Lower lobe of right lung (tissue), 2 donors: ENCODE measurements around the gene PSG4. TPM values are rescaled to one million over a fixed set of nuclear protein-coding genes. Genes with fewer than 3 reads are reported as not detected.
"Not testable (repeated sequence)": the region's sequence is repeated elsewhere in the genome, so short reads cannot be mapped to it uniquely, and the experiment has no call there.

Experiments used
- ATAC-seq, 2 donors: fragments of 200-7000 bp; cut with Tn5 transposase; one replicate each; pipeline ENCODE4 v1.9.1; 2020 to 2022; ENCODE audit warnings: mild to moderate bottlenecking in 2 of 2, moderate library complexity in 2 of 2
- DNase-seq: peaks from one replicate; pipeline ENCODE4 v3.0.0-alpha.2; 2020
- H3K27ac ChIP-seq: fragments of 200-600 bp; one replicate; pipeline ENCODE4 v1.8.0; 2022
- H3K27me3 ChIP-seq: fragments of 200-600 bp; one replicate; pipeline ENCODE4 v1.8.0; 2022; ENCODE audit warnings: low read depth
- H3K36me3 ChIP-seq: fragments of 200-600 bp; one replicate; pipeline ENCODE4 v1.8.0; 2022; ENCODE audit warnings: mild to moderate bottlenecking
- H3K4me1 ChIP-seq: fragments of 200-600 bp; one replicate; pipeline ENCODE4 v1.8.0; 2022
- H3K4me3 ChIP-seq: fragments of 200-600 bp; one replicate; pipeline ENCODE4 v1.8.0; 2022; ENCODE audit warnings: mild to moderate bottlenecking
- H3K9me3 ChIP-seq: fragments of 200-600 bp; one replicate; pipeline ENCODE4 v1.8.0; 2022
- intact Hi-C: fragments of 100-400 bp; cut with DNase I; formaldehyde crosslinking; loops from one replicate; pipeline ENCODE4 v1.11.0; 2022
- total RNA-seq: library from RNA; stranded (reverse); fragmentation: NEBNext Ultra II Directional; extraction: Animal tissue kit (Norgen Biotek cat#: 25700); gene quantifications from one replicate; pipeline ENCODE4 v1.2.1, GENCODE V29; 2021
- TF ChIP-seq, protein P1 (sequence below): fragments of 200-600 bp; IDR thresholded peaks from one replicate; pipeline ENCODE4 v1.8.0; 2022; ENCODE audit warnings: antibody characterized with exemption, mild to moderate bottlenecking
- donor health status: DM: no; HTN: yes; CAD: no; lungs with severe emphysema.

Gene PSG4
- total RNA-seq, 1 donor from 2014 or later, result not detected

DNA sequence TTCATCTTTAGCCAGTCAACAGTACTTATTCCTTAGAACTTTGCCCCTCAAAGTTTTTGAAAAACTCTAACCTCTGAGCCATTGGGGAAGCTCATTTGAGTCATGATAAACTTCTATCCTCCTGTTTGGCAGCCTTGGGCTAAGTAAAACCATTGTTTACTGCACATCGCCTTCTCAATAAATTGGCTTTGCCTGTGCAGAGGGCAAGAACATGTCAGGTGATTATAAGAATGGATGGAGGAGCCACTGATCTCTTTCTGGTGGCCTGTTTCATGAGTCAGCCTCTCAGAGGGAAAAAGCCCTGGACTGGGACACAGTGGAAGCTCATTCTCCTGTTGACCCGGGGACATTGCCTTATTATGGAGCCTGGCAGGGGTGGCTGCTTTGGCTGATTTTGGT lies 19.4 kb upstream of the PSG4 start:
- DNase-seq (no peak), ATAC-seq (no peak)
- intact Hi-C loops, result no loop called here
- Histone ChIP-seq H3K36me3 (no peaks in the 10 kb centered on the region), H3K4me1 (no peaks in the 10 kb centered on the region), H3K27me3 (no peaks in the 10 kb centered on the region), H3K4me3 (no peak overlapping the region), H3K27ac (no peak overlapping the region), H3K9me3 (peaks cover 23% of the 10 kb centered on the region)
- TF ChIP-seq, protein P1, sequence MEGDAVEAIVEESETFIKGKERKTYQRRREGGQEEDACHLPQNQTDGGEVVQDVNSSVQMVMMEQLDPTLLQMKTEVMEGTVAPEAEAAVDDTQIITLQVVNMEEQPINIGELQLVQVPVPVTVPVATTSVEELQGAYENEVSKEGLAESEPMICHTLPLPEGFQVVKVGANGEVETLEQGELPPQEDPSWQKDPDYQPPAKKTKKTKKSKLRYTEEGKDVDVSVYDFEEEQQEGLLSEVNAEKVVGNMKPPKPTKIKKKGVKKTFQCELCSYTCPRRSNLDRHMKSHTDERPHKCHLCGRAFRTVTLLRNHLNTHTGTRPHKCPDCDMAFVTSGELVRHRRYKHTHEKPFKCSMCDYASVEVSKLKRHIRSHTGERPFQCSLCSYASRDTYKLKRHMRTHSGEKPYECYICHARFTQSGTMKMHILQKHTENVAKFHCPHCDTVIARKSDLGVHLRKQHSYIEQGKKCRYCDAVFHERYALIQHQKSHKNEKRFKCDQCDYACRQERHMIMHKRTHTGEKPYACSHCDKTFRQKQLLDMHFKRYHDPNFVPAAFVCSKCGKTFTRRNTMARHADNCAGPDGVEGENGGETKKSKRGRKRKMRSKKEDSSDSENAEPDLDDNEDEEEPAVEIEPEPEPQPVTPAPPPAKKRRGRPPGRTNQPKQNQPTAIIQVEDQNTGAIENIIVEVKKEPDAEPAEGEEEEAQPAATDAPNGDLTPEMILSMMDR, result no peak

DNA sequence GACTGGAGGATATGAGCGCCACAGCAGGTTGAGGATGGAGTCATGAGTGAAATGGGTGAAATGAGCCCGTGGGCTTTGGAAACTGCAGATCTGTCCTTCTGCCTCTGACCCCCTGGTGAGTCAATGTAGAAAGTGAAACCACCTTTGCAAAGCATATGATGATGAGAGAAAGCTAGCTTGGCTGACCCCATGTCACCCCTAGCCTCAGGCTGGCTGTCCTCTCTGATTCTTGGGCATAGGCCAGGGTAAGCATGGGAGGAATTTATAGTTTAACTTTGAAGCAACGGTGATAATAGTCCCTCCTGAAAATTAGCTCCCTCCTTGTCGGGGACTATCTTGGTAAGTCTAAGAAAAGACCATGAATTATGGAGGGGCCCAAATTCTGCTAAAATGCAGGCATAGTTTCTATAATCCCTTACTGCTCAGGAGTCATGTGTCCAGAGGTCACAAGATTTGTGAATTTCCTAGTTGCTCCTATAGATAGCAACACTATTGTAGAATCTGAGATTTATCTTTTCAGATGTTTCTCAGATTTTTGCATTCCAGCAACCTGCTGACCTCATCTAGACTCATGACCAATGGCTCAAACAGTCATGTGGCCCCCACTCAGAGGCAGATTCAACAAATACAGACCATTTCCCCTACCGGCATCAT lies 18.9 kb upstream of the PSG4 start:
- H3K4me3 ChIP-seq, H3K27ac ChIP-seq, H3K4me1 ChIP-seq, intact Hi-C loops, ATAC-seq, DNase-seq, H3K36me3 ChIP-seq, H3K27me3 ChIP-seq: not testable (repeated sequence)
- peaks cover 20% of the 10 kb centered on the region for H3K9me3 ChIP-seq

DNA sequence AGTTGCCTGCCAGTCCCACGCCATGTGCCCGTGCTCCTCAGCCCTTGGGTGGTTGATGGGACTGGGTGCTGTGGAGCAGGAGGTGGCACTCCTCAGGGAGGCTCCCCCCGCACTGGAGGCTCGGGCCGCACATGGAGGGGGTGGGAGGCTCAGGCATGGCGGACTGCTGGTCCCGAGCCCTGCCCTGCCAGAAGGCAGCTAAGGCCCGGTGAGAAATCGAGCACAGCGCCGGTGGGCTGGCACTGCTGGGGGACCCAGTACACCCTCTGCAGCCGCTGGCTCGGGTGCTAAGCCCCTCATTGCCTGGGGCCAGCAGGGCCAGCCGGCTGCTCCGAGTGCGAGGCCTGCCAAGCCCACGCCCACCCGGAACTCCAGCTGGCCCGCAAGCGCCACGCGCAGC lies 16.5 kb upstream of the PSG4 start:
- H3K4me1 ChIP-seq, H3K27ac ChIP-seq, H3K27me3 ChIP-seq, H3K9me3 ChIP-seq, DNase-seq, H3K4me3 ChIP-seq, intact Hi-C loops, ATAC-seq, H3K36me3 ChIP-seq: not testable (repeated sequence)

DNA sequence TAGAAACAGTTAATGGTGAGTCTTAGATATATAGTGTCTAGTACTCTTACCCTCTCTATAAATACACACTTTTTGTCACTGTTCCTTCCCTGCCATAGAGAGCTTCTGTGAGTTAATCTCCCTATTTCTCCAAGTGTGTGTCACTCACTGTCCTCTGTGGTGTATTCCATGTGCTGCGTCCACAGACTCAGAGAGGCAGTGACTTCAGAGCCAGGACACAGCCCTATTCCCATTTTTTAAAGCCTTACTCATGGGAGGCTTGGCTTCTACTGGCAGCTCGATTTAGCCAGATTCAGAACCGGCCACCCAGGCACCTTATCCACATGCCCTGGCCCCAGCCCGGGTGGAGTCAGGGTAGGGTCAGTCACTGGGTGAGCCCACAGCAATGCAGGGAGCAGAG lies 13.7 kb upstream of the PSG4 start:
- H3K27me3 ChIP-seq, H3K4me3 ChIP-seq, DNase-seq, H3K9me3 ChIP-seq, ATAC-seq, intact Hi-C loops, H3K4me1 ChIP-seq, H3K36me3 ChIP-seq, H3K27ac ChIP-seq: not testable (repeated sequence)

GRCh38 chr19:43215881-43216280 lies 10.4 kb upstream of the PSG4 start:
- H3K27me3 ChIP-seq, H3K27ac ChIP-seq, H3K9me3 ChIP-seq, intact Hi-C loops, H3K4me1 ChIP-seq, DNase-seq, ATAC-seq, H3K36me3 ChIP-seq, H3K4me3 ChIP-seq: not testable (repeated sequence)

- Histone ChIP-seq H3K4me3 (no peak overlapping the region), H3K27ac (no peak overlapping the region), H3K4me1 (no peaks in the 10 kb centered on the region), H3K9me3 (no peaks in the 10 kb centered on the region), H3K27me3 (no peaks in the 10 kb centered on the region), H3K36me3 (no peaks in the 10 kb centered on the region)
- ATAC-seq (no peak), DNase-seq (no peak)
- intact Hi-C loops, result no loop called here
- TF ChIP-seq, protein P1, result no peak
These were observed 2.6 kb upstream of the PSG4 start for GRCh38 chr19:43207991-43208390.

DNA sequence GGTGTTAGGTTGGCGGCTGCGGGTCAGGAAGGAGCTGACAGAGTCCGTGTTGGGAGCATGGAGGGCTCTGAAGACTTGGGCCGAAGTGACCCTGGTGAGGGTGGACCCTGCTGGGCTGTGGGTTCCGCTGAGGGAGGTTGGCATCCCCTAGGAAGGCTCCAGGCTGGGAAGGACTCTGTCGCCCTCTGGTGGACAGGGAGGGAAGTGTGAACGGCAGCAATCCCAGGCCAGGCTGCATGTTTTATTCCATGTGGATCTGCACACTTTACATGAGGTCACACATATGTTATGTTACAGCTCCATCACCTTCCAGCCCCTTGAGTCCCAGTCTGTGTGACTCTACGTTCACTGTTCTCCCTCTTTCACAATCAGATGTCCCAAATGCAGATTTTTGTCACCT lies 1.7 kb upstream of the PSG4 start:
- H3K4me3 ChIP-seq, H3K36me3 ChIP-seq, H3K27ac ChIP-seq, intact Hi-C loops, H3K9me3 ChIP-seq, H3K4me1 ChIP-seq, DNase-seq, ATAC-seq, H3K27me3 ChIP-seq: not testable (repeated sequence)
- TF ChIP-seq, protein P1, result peak; percentile 26

GRCh38 chr19:43203611-43204010 lies 1.8 kb downstream of the PSG4 start:
- DNase-seq, H3K27me3 ChIP-seq, intact Hi-C loops, H3K9me3 ChIP-seq, H3K36me3 ChIP-seq, H3K27ac ChIP-seq, H3K4me1 ChIP-seq, ATAC-seq, H3K4me3 ChIP-seq: not testable (repeated sequence)

GRCh38 chr19:43201891-43202290 lies 3.5 kb downstream of the PSG4 start:
- intact Hi-C loops, H3K27me3 ChIP-seq, H3K36me3 ChIP-seq, H3K4me3 ChIP-seq, H3K9me3 ChIP-seq, H3K27ac ChIP-seq, DNase-seq, H3K4me1 ChIP-seq, ATAC-seq: not testable (repeated sequence)

- H3K4me3 ChIP-seq, H3K9me3 ChIP-seq, H3K27me3 ChIP-seq, H3K36me3 ChIP-seq, intact Hi-C loops, DNase-seq, ATAC-seq, H3K4me1 ChIP-seq, H3K27ac ChIP-seq: not testable (repeated sequence)
These were observed 4.1 kb downstream of the PSG4 start for GRCh38 chr19:43201337-43201801.

DNA sequence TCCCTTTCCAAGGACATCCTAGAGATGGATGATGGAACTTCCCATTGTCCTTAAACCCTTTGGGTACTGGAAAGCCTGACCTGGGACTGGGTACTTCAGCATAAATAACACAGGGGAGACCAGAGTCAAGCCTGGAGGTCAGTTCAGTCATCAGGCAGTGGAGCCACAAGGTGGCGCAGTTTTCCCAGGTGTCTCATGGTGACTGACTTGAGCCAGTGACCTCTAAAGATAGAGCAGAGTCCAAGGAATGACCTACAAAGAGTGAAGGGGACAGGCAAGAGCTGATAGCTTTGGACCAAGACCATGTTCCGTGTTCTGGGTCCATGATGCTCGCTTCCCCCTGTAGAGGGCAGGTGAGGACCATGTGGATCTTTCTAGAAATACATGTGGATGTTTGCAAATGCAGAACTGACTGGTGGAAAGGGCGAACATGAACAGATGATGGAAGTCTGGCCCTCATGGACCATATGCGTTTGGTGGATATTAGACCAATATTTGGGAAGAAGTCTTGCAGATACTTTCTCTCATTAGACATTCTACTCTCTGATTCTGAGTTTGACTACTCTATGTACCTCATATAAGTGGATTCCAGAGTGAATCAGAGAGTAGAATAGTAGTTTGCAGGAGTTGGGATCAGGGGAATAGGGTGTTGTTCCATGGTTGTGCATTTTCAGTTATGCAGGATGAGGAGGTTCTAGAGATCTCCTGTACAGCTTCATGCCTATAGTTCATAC lies 6.6 kb downstream of the PSG4 start:
- H3K4me1 ChIP-seq, H3K9me3 ChIP-seq, H3K36me3 ChIP-seq, H3K4me3 ChIP-seq, intact Hi-C loops, ATAC-seq, H3K27ac ChIP-seq, H3K27me3 ChIP-seq, DNase-seq: not testable (repeated sequence)
